OCI-LY7 (cell line): ENCODE data around the gene CD300C. TPM values are rescaled to one million over a fixed set of nuclear protein-coding genes. Genes with fewer than 3 reads are reported as not detected.
"Not testable (repeated sequence)": the region's sequence is repeated elsewhere in the genome, so short reads cannot be mapped to it uniquely, and the experiment has no call there.

ENCODE experiments used
- BruUV-seq: library from RNA; stranded (reverse); fragments of 400-500 nt; replicated peaks from 2 replicates; lab custom pipeline; 2021; lab: Mats Ljungman, UMichigan
- CTCF ChIA-PET: fragments of 300-600 bp; sonication (Branson Sonifier 250); formaldehyde crosslinking; loops from one replicate; lab custom pipeline; 2022; ENCODE audit warnings: antibody characterized with exemption; ENCODE audit not compliant: unreplicated experiment; lab: Charles Lee
- POLR2A ChIA-PET: fragments of 300-600 bp; sonication (Branson Sonifier 250); formaldehyde crosslinking; loops from one replicate; lab custom pipeline; 2022; ENCODE audit warnings: antibody characterized with exemption; lab: Charles Lee
- DNase-seq: peaks from one replicate; pipeline ENCODE4 v3.0.0-alpha.2; 2015; ENCODE audit warnings: low spot score
- H2AFZ ChIP-seq: fragments of 200-600 bp; sonication (generic), shearing (Covaris generic); 2 replicates; pipeline ENCODE4 v1.6.1; 2014; ENCODE audit warnings: mild to moderate bottlenecking, antibody characterized with exemption, low read length, moderate library complexity
- H3K27ac ChIP-seq: fragments of 200-600 bp; sonication (generic); 2 replicates; pipeline ENCODE4 v1.5.1; 2014; ENCODE audit warnings: mixed run types, low read depth, mild to moderate bottlenecking, moderate library complexity, low read length, inconsistent platforms; ENCODE audit not compliant: poor library complexity, severe bottlenecking
- H3K36me3 ChIP-seq: fragments of 200-600 bp; sonication (generic); 2 replicates; pipeline ENCODE4 v1.6.1; 2014; ENCODE audit warnings: mild to moderate bottlenecking, antibody characterized with exemption, low read length, moderate library complexity, mixed read lengths; ENCODE audit not compliant: insufficient read depth
- H3K4me1 ChIP-seq: fragments of 200-600 bp; sonication (generic); 2 replicates; pipeline ENCODE4 v1.5.1; 2014; ENCODE audit warnings: mild to moderate bottlenecking, low read length; ENCODE audit not compliant: insufficient read depth, poor library complexity, severe bottlenecking
- H3K4me2 ChIP-seq: fragments of 200-600 bp; sonication (generic); 2 replicates; pipeline ENCODE4 v1.6.1; 2014; ENCODE audit warnings: mild to moderate bottlenecking, low read length
- H3K4me3 ChIP-seq: fragments of 200-600 bp; sonication (generic); 2 replicates; pipeline ENCODE4 v1.5.1; 2014; ENCODE audit warnings: mild to moderate bottlenecking, low read depth, low read length; ENCODE audit not compliant: poor library complexity, severe bottlenecking
- H3K79me2 ChIP-seq: fragments of 200-600 bp; sonication (generic); 2 replicates; pipeline ENCODE4 v1.6.1; 2016; ENCODE audit warnings: low read depth, mild to moderate bottlenecking, low read length, moderate library complexity, mixed read lengths; ENCODE audit not compliant: insufficient read depth
- H3K9me2 ChIP-seq: fragments of 200-600 bp; sonication (generic); 2 replicates; pipeline ENCODE4 v1.6.1; 2016; ENCODE audit warnings: mild to moderate bottlenecking, low read length, mixed read lengths; ENCODE audit not compliant: insufficient read depth
- H3K9me3 ChIP-seq: fragments of 200-600 bp; sonication (generic); 2 replicates; pipeline ENCODE4 v1.6.1; 2014; ENCODE audit warnings: mild to moderate bottlenecking, mixed run types, low read length, mixed read lengths
- H4K20me1 ChIP-seq: fragments of 200-600 bp; sonication (generic); 2 replicates; pipeline ENCODE4 v1.6.1; 2014; ENCODE audit warnings: mild to moderate bottlenecking, antibody characterized with exemption, low read length, moderate library complexity, mixed read lengths; ENCODE audit not compliant: insufficient read depth
- CTCF ChIP-seq: fragments of 200-600 bp; sonication (generic); conservative IDR thresholded peaks from 2 replicates; pipeline ENCODE4 v1.5.1; 2014; ENCODE audit warnings: mild to moderate bottlenecking, antibody characterized with exemption, low read length, moderate library complexity, mixed read lengths
- EZH2phosphoT487 ChIP-seq: fragments of 200-600 bp; sonication (generic); IDR thresholded peaks from 2 replicates; pipeline ENCODE4 v1.6.1; 2018; ENCODE audit warnings: low read depth, borderline replicate concordance, mild to moderate bottlenecking, mixed run types, antibody characterized with exemption, low read length, moderate library complexity, mixed read lengths
- intact Hi-C: fragments of 100-400 bp; cut with micrococcal nuclease; formaldehyde crosslinking; loops from one replicate; pipeline ENCODE4 v1.10.0; 2022; ENCODE audit not compliant: unreplicated experiment
- total RNA-seq, 2 experiments: library from RNA; depleted of rRNA in 1 of 2; stranded (reverse); fragments of >200 nt in 1 of 2; shearing (Covaris generic) in 1 of 2; gene quantifications; 2 replicates each; pipeline ENCODE4 v1.2.3, GENCODE V29; 2014 to 2022

CD300C gene
- total RNA-seq, 2 experiments from 2014 or later, result not detected

- Histone ChIP-seq H3K4me1 (no peaks in the 10 kb centered on the region), H3K4me2 (no peak overlapping the region), H3K9me3 (peaks cover 4% of the 10 kb centered on the region; the same call in 1 of the 2 replicates), H3K4me3 (no peak overlapping the region), H3K79me2 (no peaks in the 10 kb centered on the region), H2AFZ (no peak overlapping the region), H3K9me2 (no peaks in the 10 kb centered on the region), H3K36me3 (no peaks in the 10 kb centered on the region), H3K27ac (no peak overlapping the region), H4K20me1 (no peaks in the 10 kb centered on the region)
- intact Hi-C loops, result no loop called here
- no peak for TF ChIP-seq EZH2phosphoT487
- no peak for TF ChIP-seq CTCF
- ChIA-PET CTCF (no interaction called here), POLR2A (no interaction called here)
- DNase-seq, result no peak
- BruUV-seq, result no TSS peak
Observed at GRCh38 chr17:74579900-74580299, 34.0 kb upstream of the CD300C start.

- no TSS peak for BruUV-seq
- CTCF ChIA-PET, result no interaction called here
- no peaks in the 10 kb centered on the region for H3K9me2 ChIP-seq
- no peaks in the 10 kb centered on the region for H3K4me1 ChIP-seq
- no peak overlapping the region for H3K27ac ChIP-seq
- intact Hi-C loops, result no loop called here
- no peaks in the 10 kb centered on the region for H3K36me3 ChIP-seq
- H2AFZ ChIP-seq, result no peak overlapping the region
- POLR2A ChIA-PET, result no interaction called here
- no peak overlapping the region for H3K4me2 ChIP-seq
- no peak for TF ChIP-seq EZH2phosphoT487
- TF ChIP-seq CTCF, result no peak
- no peaks in the 10 kb centered on the region for H4K20me1 ChIP-seq
- DNase-seq, result no peak
- no peaks in the 10 kb centered on the region for H3K9me3 ChIP-seq
- no peak overlapping the region for H3K4me3 ChIP-seq
- H3K79me2 ChIP-seq, result no peaks in the 10 kb centered on the region
Observed at GRCh38 chr17:74578979-74579378, 33.1 kb upstream of the CD300C start.

GRCh38 chr17:74574489-74575142 lies 28.7 kb upstream of the CD300C start:
- no peaks in the 10 kb centered on the region for H4K20me1 ChIP-seq
- no peaks in the 10 kb centered on the region for H3K9me2 ChIP-seq
- no TSS peak for BruUV-seq
- ChIA-PET CTCF (no interaction called here), POLR2A (no interaction called here)
- H3K27ac ChIP-seq, result no peak overlapping the region
- H3K4me2 ChIP-seq, result no peak overlapping the region
- intact Hi-C loops, result no loop called here
- no peak for DNase-seq
- no peak overlapping the region for H3K4me3 ChIP-seq
- H3K4me1 ChIP-seq, result no peaks in the 10 kb centered on the region
- TF ChIP-seq CTCF (no peak), EZH2phosphoT487 (no peak)
- H3K9me3 ChIP-seq, result no peaks in the 10 kb centered on the region
- no peak overlapping the region for H2AFZ ChIP-seq
- H3K79me2 ChIP-seq, result no peaks in the 10 kb centered on the region
- H3K36me3 ChIP-seq, result no peaks in the 10 kb centered on the region

GRCh38 chr17:74573635-74574034 lies 27.7 kb upstream of the CD300C start:
- BruUV-seq, H3K9me2 ChIP-seq, H4K20me1 ChIP-seq, CTCF ChIA-PET, DNase-seq, H3K4me2 ChIP-seq, H3K27ac ChIP-seq, H3K4me3 ChIP-seq, H3K9me3 ChIP-seq, H3K36me3 ChIP-seq, H3K4me1 ChIP-seq, H2AFZ ChIP-seq, intact Hi-C loops, POLR2A ChIA-PET, H3K79me2 ChIP-seq: not testable (repeated sequence)
